Neural crest cell (in vitro differentiated cells): ENCODE measurements around the gene SPTBN5. TPM values are rescaled to one million over a fixed set of nuclear protein-coding genes. Genes with fewer than 3 reads are reported as not detected.

Experiments used
- DNase-seq: peaks from one replicate; pipeline ENCODE4 v3.0.0; 2021; ENCODE audit warnings: low read depth, mixed read lengths, low spot score
- H3K27ac Mint-ChIP-seq: one replicate; pipeline ENCODE4 v1.8.0; 2021; ENCODE audit warnings: mild to moderate bottlenecking, mixed read lengths; ENCODE audit not compliant: unreplicated experiment
- H3K27me3 Mint-ChIP-seq: 2 replicates; pipeline ENCODE4 v1.8.0; 2021; ENCODE audit warnings: low read depth, mild to moderate bottlenecking, mixed read lengths
- H3K36me3 Mint-ChIP-seq: 2 replicates; pipeline ENCODE4 v1.8.0; 2021; ENCODE audit warnings: low read depth, mild to moderate bottlenecking, mixed read lengths
- H3K4me1 Mint-ChIP-seq: 2 replicates; pipeline ENCODE4 v1.8.0; 2021; ENCODE audit warnings: mixed read lengths
- H3K4me3 Mint-ChIP-seq: one replicate; pipeline ENCODE4 v1.8.0; 2021; ENCODE audit warnings: mild to moderate bottlenecking, mixed read lengths
- H3K9me3 Mint-ChIP-seq: 2 replicates; pipeline ENCODE4 v1.8.0; 2021; ENCODE audit warnings: mixed read lengths
- total RNA-seq: library from RNA; stranded (reverse); gene quantifications from 2 replicates; pipeline ENCODE4 v1.2.1, GENCODE V29; 2021
- TF ChIP-seq, protein P1 (sequence below): fragments of 200-600 bp; sonication (generic); conservative IDR thresholded peaks from 2 replicates; pipeline ENCODE4 v1.5.0; 2021; ENCODE audit warnings: antibody characterized with exemption, mild to moderate bottlenecking

The SPTBN5 gene
- total RNA-seq, 1 donor from 2014 or later: 0.77 TPM

DNA sequence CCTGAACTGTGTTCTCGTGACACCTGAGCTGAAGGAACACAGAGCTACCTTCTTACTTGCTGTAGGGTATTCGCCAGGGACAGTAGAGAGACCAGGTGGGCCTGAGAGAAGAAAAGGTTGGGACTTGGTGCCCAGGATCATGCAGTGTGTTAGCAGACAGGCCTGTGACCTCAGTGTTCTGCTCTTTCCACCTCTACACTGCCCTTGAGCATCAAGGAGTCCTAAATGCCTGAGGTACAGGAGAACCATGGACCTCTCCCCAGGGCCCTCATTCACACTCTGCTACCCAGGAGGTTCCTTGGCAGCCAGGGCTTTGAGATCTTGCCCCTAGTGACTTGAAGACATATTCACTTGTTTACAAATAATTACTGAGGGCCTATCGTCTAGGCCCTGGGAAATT is 88.1 kb downstream of the SPTBN5 start:
- TF ChIP-seq, protein P1, sequence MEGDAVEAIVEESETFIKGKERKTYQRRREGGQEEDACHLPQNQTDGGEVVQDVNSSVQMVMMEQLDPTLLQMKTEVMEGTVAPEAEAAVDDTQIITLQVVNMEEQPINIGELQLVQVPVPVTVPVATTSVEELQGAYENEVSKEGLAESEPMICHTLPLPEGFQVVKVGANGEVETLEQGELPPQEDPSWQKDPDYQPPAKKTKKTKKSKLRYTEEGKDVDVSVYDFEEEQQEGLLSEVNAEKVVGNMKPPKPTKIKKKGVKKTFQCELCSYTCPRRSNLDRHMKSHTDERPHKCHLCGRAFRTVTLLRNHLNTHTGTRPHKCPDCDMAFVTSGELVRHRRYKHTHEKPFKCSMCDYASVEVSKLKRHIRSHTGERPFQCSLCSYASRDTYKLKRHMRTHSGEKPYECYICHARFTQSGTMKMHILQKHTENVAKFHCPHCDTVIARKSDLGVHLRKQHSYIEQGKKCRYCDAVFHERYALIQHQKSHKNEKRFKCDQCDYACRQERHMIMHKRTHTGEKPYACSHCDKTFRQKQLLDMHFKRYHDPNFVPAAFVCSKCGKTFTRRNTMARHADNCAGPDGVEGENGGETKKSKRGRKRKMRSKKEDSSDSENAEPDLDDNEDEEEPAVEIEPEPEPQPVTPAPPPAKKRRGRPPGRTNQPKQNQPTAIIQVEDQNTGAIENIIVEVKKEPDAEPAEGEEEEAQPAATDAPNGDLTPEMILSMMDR: no peak
- Mint-ChIP-seq H3K27me3 (no peaks in the 10 kb centered on the region), H3K36me3 (peaks cover 6% of the 10 kb centered on the region), H3K4me3 (no peak overlapping the region), H3K27ac (peak overlapping the region; percentile 12), H3K4me1 (peaks cover 3% of the 10 kb centered on the region), H3K9me3 (no peaks in the 10 kb centered on the region)
- no peak for DNase-seq

DNA sequence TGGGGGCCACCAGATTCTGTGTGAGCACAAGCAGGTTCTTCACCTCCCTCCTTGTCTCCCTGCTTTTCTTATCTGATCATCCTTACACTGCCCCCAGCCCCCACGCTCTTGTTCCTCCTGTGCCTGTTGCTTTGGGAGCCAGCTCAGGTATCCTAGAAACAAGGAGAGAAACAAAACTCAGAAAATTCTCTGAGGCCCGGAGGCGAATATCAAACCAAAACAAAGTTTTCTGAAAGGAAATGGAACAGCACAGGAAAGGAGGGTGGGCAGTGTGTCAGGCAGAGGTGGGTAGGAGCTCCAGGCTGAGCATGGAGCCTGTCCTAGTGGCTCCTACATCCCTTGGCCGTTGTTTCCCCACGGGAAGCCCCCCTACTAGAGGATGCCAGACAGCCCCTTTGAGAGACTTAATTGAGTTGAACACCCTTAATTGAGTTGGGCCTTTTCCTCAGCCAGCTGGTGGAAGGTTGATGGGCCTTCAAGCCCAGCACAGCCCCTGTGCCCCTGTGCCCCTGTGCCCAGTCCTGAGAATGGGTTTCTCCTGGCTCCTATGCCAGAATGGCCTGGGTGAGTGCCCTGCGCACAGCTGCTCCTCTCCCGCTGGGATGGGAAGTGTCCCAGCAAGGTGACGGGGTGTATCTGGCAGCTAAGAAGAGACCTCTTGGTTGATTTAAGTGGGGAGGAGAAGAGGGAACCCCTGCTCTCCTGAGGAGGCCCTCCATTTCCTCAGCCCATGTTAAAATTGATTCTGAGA is 88.8 kb downstream of the SPTBN5 start:
- no peaks in the 10 kb centered on the region for H3K9me3 Mint-ChIP-seq

DNA sequence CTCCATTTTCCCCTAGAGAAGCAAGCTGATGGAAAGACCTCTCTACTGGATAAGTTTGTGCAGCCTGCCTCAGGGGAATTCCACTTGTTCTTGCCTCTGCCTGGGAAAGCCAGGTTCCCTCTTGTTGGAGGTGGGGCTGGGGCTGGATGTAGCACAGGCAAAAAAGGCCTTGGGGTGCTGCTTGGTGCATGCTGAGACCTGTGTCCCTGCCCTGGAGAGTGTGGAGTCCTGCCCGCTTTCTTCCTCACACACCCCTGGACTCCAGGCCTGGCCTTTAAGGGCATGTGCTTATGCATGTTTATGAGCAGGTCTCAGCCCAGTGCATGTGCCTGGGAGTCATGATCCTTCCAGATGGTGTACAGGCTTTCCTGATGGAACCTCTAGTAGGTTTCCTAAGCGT is 89.5 kb downstream of the SPTBN5 start:
- TF ChIP-seq, protein P1: no peak
- Mint-ChIP-seq H3K4me1 (peaks cover 3% of the 10 kb centered on the region), H3K27me3 (no peaks in the 10 kb centered on the region), H3K4me3 (no peak overlapping the region), H3K36me3 (peaks cover 6% of the 10 kb centered on the region), H3K9me3 (no peaks in the 10 kb centered on the region), H3K27ac (no peak overlapping the region)
- no peak for DNase-seq

More for the DNA sequence above, 88.8 kb downstream of the SPTBN5 start:
- Mint-ChIP-seq H3K4me1 (peaks cover 3% of the 10 kb centered on the region), H3K27ac (peak overlapping the region; percentile 60), H3K27me3 (no peaks in the 10 kb centered on the region), H3K36me3 (peaks cover 6% of the 10 kb centered on the region), H3K4me3 (no peak overlapping the region)
- TF ChIP-seq, protein P1: no peak
- DNase-seq: no peak

DNA sequence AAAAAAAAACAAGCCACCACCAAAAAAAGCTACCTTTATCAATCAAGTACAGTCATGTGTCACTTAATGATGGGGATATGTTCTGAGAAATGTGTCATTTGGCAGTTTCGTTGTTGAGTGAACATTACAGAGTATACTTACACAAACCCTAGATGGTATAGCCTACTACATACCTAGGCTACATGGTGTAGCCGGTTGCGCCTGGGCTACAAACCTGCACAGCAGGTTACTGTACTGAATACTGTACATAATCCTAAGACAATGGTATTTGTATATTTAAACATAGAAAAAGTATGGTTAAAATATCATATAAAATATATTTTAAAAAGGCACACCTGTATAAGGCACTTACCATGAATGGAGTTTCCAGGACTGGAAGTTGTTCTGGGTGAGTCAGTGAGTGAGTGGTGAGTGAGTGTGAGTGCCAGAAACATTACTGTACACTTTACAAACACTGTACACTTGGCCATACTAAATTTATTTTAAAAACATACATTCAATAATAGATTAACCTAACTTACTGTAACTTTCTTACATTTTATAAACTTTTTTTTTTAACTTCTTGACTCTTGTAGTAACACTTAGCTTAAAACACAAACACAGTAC is 91.9 kb downstream of the SPTBN5 start:
- Mint-ChIP-seq H3K4me3 (no peak overlapping the region), H3K27ac (no peak overlapping the region), H3K36me3 (peaks cover 6% of the 10 kb centered on the region), H3K4me1 (peaks cover 6% of the 10 kb centered on the region), H3K27me3 (no peaks in the 10 kb centered on the region), H3K9me3 (no peaks in the 10 kb centered on the region)
- TF ChIP-seq, protein P1: no peak
- DNase-seq: no peak

DNA sequence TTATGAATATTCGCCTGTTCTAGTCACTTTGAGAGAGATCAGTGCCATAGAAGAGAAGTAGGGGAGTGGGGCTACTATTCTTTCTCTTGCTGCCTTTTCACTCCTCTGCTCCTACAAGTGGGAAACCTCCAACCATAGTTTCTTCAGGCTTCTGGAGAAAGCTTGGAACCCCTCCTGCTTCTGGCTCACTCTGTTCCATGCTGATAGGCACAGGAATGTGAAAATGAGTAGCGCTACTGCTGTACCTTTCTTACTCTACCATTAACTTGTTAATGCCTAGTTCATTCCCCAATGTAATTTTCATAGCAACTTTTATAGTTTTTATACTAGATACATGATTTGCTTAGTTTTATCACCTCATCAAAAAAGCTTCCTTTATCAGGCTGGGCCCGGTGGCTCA is 92.7 kb downstream of the SPTBN5 start:
- DNase-seq: no peak
- Mint-ChIP-seq H3K4me3 (no peak overlapping the region), H3K4me1 (peaks cover 11% of the 10 kb centered on the region), H3K27ac (no peak overlapping the region), H3K36me3 (peaks cover 6% of the 10 kb centered on the region), H3K9me3 (no peaks in the 10 kb centered on the region), H3K27me3 (no peaks in the 10 kb centered on the region)
- TF ChIP-seq, protein P1: no peak
